ENCODE data around the gene CCDC77.

CCDC77 gene

GRCh38 chr12:442235-442884 lies 40.9 kb downstream of the CCDC77 start:
- Histone ChIP-seq H2BK5ac (ENCODE audit: low read depth, low read length, poor library complexity, severe bottlenecking) (no peak overlapping the region), H3K27ac (ENCODE audit: low read length, poor library complexity, severe bottlenecking) (no peak overlapping the region), H2AFZ (ENCODE audit: low read depth, low read length) (no peak overlapping the region), H2BK12ac (ENCODE audit: low read length in 2 of 2) (no peak overlapping the region), H4K8ac (ENCODE audit: low read length) (no peak overlapping the region), H3K23ac (ENCODE audit: low read length in 2 of 2) (no peak overlapping the region), H3K9me3 (ENCODE audit: control insufficient read depth, low read length) (no peaks in the 10 kb centered on the region), H3K4me1 (ENCODE audit: control insufficient read depth, insufficient read depth, low read depth, low read length) (no peaks in the 10 kb centered on the region), H3K79me1 (replicated peaks; ENCODE audit: low read length, poor library complexity, severe bottlenecking) (no peaks in the 10 kb centered on the region), H3K18ac (ENCODE audit: low read depth in 1 of 2, low read length in 2 of 2) (no peak overlapping the region), H2BK120ac (ENCODE audit: low read depth, low read length) (no peak overlapping the region), H3K9ac (ENCODE audit: low read length) (no peak overlapping the region), H3K4me2 (ENCODE audit: low read length, poor library complexity, severe bottlenecking) (no peak overlapping the region), H3K4ac (ENCODE audit: low read depth in 1 of 2, low read length in 2 of 2) (no peak overlapping the region), H4K91ac (ENCODE audit: low read length) (no peak overlapping the region), H3K4me3 (ENCODE audit: insufficient read depth in 1 of 2, low read depth in 1 of 2, low read length in 2 of 2) (no peak overlapping the region), H3K14ac (ENCODE audit: low read length in 2 of 2) (no peak overlapping the region), H2AK5ac (ENCODE audit: low read length, severe bottlenecking) (no peak overlapping the region), H2BK15ac (ENCODE audit: low read depth, poor library complexity, severe bottlenecking) (no peak overlapping the region), H3K27me3 (ENCODE audit: control insufficient read depth in 1 of 2, insufficient read depth in 1 of 2, low read length in 2 of 2) (peaks cover under 1 to 1% of the 10 kb centered on the region in 2 experiments), H3K36me3 (ENCODE audit: control insufficient read depth in 1 of 2, insufficient read depth in 2 of 2, low read depth in 1 of 2, low read length in 2 of 2) (peaks cover 3 to 18% of the 10 kb centered on the region in 2 experiments)
- DNase-seq: peak; percentile 59
- 59% methylated on average over 15 of the region's 16 CpGs for WGBS

GRCh38 chr12:447141-447540 lies 45.7 kb downstream of the CCDC77 start:
- Histone ChIP-seq H3K4me2 (ENCODE audit: low read length, poor library complexity, severe bottlenecking) (no peak overlapping the region), H3K4me3 (ENCODE audit: insufficient read depth in 1 of 2, low read depth in 1 of 2, low read length in 2 of 2) (no peak overlapping the region), H3K36me3 (ENCODE audit: control insufficient read depth in 1 of 2, insufficient read depth in 2 of 2, low read depth in 1 of 2, low read length in 2 of 2) (no peaks in the 10 kb centered on the region), H2BK12ac (ENCODE audit: low read length in 2 of 2) (no peak overlapping the region), H3K27me3 (ENCODE audit: control insufficient read depth in 1 of 2, insufficient read depth in 1 of 2, low read length in 2 of 2) (peaks cover 23 to 34% of the 10 kb centered on the region in 2 experiments), H4K8ac (ENCODE audit: low read length) (no peak overlapping the region), H3K18ac (ENCODE audit: low read depth in 1 of 2, low read length in 2 of 2) (no peak overlapping the region), H3K79me1 (replicated peaks; ENCODE audit: low read length, poor library complexity, severe bottlenecking) (no peaks in the 10 kb centered on the region), H4K91ac (ENCODE audit: low read length) (no peak overlapping the region), H3K4me1 (ENCODE audit: control insufficient read depth, insufficient read depth, low read depth, low read length) (no peaks in the 10 kb centered on the region), H2BK120ac (ENCODE audit: low read depth, low read length) (no peak overlapping the region), H3K14ac (ENCODE audit: low read length in 2 of 2) (no peak overlapping the region), H2AK5ac (ENCODE audit: low read length, severe bottlenecking) (no peak overlapping the region), H2BK15ac (ENCODE audit: low read depth, poor library complexity, severe bottlenecking) (no peak overlapping the region), H2AFZ (ENCODE audit: low read depth, low read length) (no peak overlapping the region), H2BK5ac (ENCODE audit: low read depth, low read length, poor library complexity, severe bottlenecking) (no peak overlapping the region), H3K23ac (ENCODE audit: low read length in 2 of 2) (no peak overlapping the region), H3K27ac (ENCODE audit: low read length, poor library complexity, severe bottlenecking) (no peak overlapping the region), H3K9me3 (ENCODE audit: control insufficient read depth, low read length) (no peaks in the 10 kb centered on the region), H3K9ac (ENCODE audit: low read length) (no peak overlapping the region), H3K4ac (ENCODE audit: low read depth in 1 of 2, low read length in 2 of 2) (no peak overlapping the region)
- 89% methylated on average over 1 of the region's 1 CpG for WGBS
- no peak for DNase-seq

GRCh38 chr12:449203-449602 lies 47.8 kb downstream of the CCDC77 start:
- Histone ChIP-seq H2BK15ac (ENCODE audit: low read depth, poor library complexity, severe bottlenecking) (no peak overlapping the region), H3K4me3 (ENCODE audit: insufficient read depth in 1 of 2, low read depth in 1 of 2, low read length in 2 of 2) (no peak overlapping the region), H3K36me3 (ENCODE audit: control insufficient read depth in 1 of 2, insufficient read depth in 2 of 2, low read depth in 1 of 2, low read length in 2 of 2) (no peaks in the 10 kb centered on the region), H3K4me2 (ENCODE audit: low read length, poor library complexity, severe bottlenecking) (no peak overlapping the region), H3K4me1 (ENCODE audit: control insufficient read depth, insufficient read depth, low read depth, low read length) (no peaks in the 10 kb centered on the region), H3K27me3 (ENCODE audit: control insufficient read depth in 1 of 2, insufficient read depth in 1 of 2, low read length in 2 of 2) (peaks cover 28 to 46% of the 10 kb centered on the region in 2 experiments), H2AK5ac (ENCODE audit: low read length, severe bottlenecking) (no peak overlapping the region), H3K23ac (ENCODE audit: low read length in 2 of 2) (no peak overlapping the region), H3K79me1 (replicated peaks; ENCODE audit: low read length, poor library complexity, severe bottlenecking) (no peaks in the 10 kb centered on the region), H3K4ac (ENCODE audit: low read depth in 1 of 2, low read length in 2 of 2) (no peak overlapping the region), H4K91ac (ENCODE audit: low read length) (no peak overlapping the region), H2AFZ (ENCODE audit: low read depth, low read length) (no peak overlapping the region), H4K8ac (ENCODE audit: low read length) (no peak overlapping the region), H3K9me3 (ENCODE audit: control insufficient read depth, low read length) (no peaks in the 10 kb centered on the region), H2BK120ac (ENCODE audit: low read depth, low read length) (no peak overlapping the region), H2BK12ac (ENCODE audit: low read length in 2 of 2) (no peak overlapping the region), H2BK5ac (ENCODE audit: low read depth, low read length, poor library complexity, severe bottlenecking) (no peak overlapping the region), H3K14ac (ENCODE audit: low read length in 2 of 2) (no peak overlapping the region), H3K27ac (ENCODE audit: low read length, poor library complexity, severe bottlenecking) (no peak overlapping the region), H3K18ac (ENCODE audit: low read depth in 1 of 2, low read length in 2 of 2) (no peak overlapping the region), H3K9ac (ENCODE audit: low read length) (no peak overlapping the region)
- DNase-seq: no peak
- WGBS: 90% methylated on average over 4 of the region's 4 CpGs

GRCh38 chr12:450438-450837 lies 49.0 kb downstream of the CCDC77 start:
- no peak overlapping the region for H4K91ac ChIP-seq (ENCODE audit: low read length)
- H3K27me3 ChIP-seq (ENCODE audit: control insufficient read depth in 1 of 2, insufficient read depth in 1 of 2, low read length in 2 of 2): peaks cover 35 to 58% of the 10 kb centered on the region in 2 experiments
- H3K4ac ChIP-seq (ENCODE audit: low read depth in 1 of 2, low read length in 2 of 2): no peak overlapping the region
- no peaks in the 10 kb centered on the region for H3K9me3 ChIP-seq (ENCODE audit: control insufficient read depth, low read length)
- no peak overlapping the region for H3K27ac ChIP-seq (ENCODE audit: low read length, poor library complexity, severe bottlenecking)
- no peak overlapping the region for H3K14ac ChIP-seq (ENCODE audit: low read length in 2 of 2)
- H2BK12ac ChIP-seq (ENCODE audit: low read length in 2 of 2): no peak overlapping the region
- H2AK5ac ChIP-seq (ENCODE audit: low read length, severe bottlenecking): no peak overlapping the region
- no peak overlapping the region for H3K23ac ChIP-seq (ENCODE audit: low read length in 2 of 2)
- H3K18ac ChIP-seq (ENCODE audit: low read depth in 1 of 2, low read length in 2 of 2): no peak overlapping the region
- H3K79me1 ChIP-seq (replicated peaks; ENCODE audit: low read length, poor library complexity, severe bottlenecking): no peaks in the 10 kb centered on the region
- no peak overlapping the region for H2BK120ac ChIP-seq (ENCODE audit: low read depth, low read length)
- no peaks in the 10 kb centered on the region for H3K4me1 ChIP-seq (ENCODE audit: control insufficient read depth, insufficient read depth, low read depth, low read length)
- H2BK15ac ChIP-seq (ENCODE audit: low read depth, poor library complexity, severe bottlenecking): no peak overlapping the region
- no peak overlapping the region for H4K8ac ChIP-seq (ENCODE audit: low read length)
- H3K4me3 ChIP-seq (ENCODE audit: insufficient read depth in 1 of 2, low read depth in 1 of 2, low read length in 2 of 2): no peak overlapping the region
- no peaks in the 10 kb centered on the region for H3K36me3 ChIP-seq (ENCODE audit: control insufficient read depth in 1 of 2, insufficient read depth in 2 of 2, low read depth in 1 of 2, low read length in 2 of 2)
- H3K9ac ChIP-seq (ENCODE audit: low read length): no peak overlapping the region
- WGBS: 61% methylated on average over 3 of the region's 3 CpGs
- H2AFZ ChIP-seq (ENCODE audit: low read depth, low read length): no peak overlapping the region
- no peak for DNase-seq
- H2BK5ac ChIP-seq (ENCODE audit: low read depth, low read length, poor library complexity, severe bottlenecking): no peak overlapping the region
- no peak overlapping the region for H3K4me2 ChIP-seq (ENCODE audit: low read length, poor library complexity, severe bottlenecking)

All from mesenchymal stem cell (in vitro differentiated cells and primary cell).